Fibroblast of pulmonary artery (primary cell): ENCODE measurements around the gene CAMSAP1.

Source experiments
- DNase-seq: peaks from one replicate; pipeline ENCODE4 v3.0.0-alpha.2; 2010; ENCODE audit warnings: low read depth
- H3K4me3 ChIP-seq: replicated peaks from 2 replicates; pipeline ENCODE4 v1.5.1; 2011; ENCODE audit warnings: low read depth, mild to moderate bottlenecking, control low read depth, low read length, moderate library complexity
- TF ChIP-seq, protein P1 (sequence below): IDR thresholded peaks from 2 replicates; pipeline ENCODE4 v1.5.1; 2011; ENCODE audit warnings: mild to moderate bottlenecking, control low read depth, low read length, inconsistent platforms; ENCODE audit errors: missing control alignments

CAMSAP1 gene

DNA sequence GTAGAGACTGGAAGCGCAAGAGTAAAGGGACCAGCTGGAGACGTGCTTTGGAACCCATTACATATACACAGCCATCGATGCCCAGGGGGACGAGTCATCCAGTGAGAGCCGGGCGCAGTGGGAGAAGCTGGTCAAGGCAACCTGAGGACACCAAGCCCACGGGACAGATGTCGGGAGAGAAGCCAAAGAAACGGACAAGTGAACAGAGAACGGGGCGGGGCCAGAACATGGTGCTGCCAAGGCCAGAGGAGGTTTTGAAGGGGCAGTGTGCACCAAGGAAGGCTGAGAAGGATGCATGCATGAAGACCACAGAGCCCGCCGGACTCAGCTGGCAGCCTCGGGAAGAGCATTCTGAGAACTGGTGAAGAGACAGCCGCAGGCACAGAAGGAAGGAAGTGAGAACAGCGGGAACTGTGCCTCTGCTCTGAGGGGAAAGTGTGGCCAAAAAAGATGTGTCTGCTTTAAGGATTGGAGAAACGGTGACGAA lies 20.3 kb downstream of the CAMSAP1 start:
- TF ChIP-seq, protein P1, sequence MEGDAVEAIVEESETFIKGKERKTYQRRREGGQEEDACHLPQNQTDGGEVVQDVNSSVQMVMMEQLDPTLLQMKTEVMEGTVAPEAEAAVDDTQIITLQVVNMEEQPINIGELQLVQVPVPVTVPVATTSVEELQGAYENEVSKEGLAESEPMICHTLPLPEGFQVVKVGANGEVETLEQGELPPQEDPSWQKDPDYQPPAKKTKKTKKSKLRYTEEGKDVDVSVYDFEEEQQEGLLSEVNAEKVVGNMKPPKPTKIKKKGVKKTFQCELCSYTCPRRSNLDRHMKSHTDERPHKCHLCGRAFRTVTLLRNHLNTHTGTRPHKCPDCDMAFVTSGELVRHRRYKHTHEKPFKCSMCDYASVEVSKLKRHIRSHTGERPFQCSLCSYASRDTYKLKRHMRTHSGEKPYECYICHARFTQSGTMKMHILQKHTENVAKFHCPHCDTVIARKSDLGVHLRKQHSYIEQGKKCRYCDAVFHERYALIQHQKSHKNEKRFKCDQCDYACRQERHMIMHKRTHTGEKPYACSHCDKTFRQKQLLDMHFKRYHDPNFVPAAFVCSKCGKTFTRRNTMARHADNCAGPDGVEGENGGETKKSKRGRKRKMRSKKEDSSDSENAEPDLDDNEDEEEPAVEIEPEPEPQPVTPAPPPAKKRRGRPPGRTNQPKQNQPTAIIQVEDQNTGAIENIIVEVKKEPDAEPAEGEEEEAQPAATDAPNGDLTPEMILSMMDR = no peak

GRCh38 chr9:135886147-135886981 lies 21.0 kb downstream of the CAMSAP1 start:
- DNase-seq = no peak
- no peak overlapping the region for H3K4me3 ChIP-seq
- TF ChIP-seq, protein P1 = no peak

More for the DNA sequence above, 20.3 kb downstream of the CAMSAP1 start:
- no peak for DNase-seq
- H3K4me3 ChIP-seq = no peak overlapping the region

DNA sequence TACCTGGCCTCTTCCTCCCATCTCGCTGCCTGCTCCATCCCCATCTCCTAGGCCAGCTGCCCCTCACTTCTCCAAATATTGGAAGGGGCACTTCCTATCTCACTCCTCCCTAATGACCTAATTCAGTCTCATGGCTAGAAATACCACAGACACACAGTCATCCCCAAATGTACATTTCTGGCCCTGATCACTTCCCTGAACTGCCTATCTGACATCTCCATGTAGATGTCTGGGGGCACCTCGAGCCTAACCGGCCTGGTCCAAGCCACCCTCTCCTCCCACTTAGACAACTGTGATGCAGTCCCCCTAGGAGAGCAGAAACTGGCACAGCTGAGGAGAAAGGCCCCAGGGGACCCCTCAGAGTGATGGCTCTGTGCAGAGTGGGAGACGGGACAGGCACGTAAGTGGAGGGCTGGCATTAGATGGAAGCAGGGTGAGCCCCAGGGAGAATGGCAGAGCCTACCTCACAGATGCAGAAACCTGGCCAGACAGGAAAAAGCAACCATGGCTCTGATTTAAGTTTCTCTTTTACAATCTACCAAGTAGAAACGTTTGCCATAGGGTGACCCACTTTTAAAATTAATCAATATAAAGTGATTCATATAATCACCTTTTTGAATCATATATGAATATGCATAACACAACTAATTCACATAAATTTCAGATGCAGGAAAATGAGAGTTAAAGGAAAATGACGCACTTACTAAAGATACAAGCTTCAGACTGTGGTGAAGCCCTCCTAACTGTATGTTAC lies 22.1 kb downstream of the CAMSAP1 start:
- peak; percentile 43 for DNase-seq
- TF ChIP-seq, protein P1 = no peak
- H3K4me3 ChIP-seq = no peak overlapping the region

DNA sequence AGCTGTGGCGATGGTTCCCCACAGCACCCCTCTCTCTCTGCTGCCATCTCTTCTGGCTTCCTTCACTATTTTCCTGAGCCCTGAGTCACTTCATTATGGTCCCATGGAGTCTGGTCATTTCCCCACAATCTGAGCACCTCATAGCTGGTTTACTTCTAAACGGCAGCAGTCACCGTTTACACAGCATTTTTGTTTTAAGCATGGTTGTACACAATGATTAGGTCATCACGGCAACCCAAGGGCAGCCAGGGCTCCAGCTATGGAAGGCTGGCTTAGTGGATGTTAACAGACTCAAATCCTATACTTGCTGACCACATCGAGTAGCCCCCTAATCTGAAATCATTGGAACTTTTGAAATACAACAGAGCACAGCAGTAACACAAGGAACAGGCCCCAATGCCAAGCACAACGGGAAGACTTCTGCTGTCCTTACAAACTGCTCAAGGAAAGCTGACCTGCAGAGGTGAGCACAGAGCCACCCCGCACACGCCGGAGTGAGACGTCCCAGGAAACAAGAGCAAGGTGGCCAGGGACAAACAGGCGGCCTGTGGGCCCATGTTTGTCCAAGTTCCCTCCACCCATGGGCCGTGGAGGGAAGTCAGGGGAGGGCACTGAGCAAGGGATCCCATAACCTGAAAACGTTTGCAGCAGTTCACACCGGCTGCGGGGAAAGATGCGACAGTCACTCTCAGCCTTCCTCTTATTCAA lies 22.9 kb downstream of the CAMSAP1 start:
- peak; percentile 46 for DNase-seq
- H3K4me3 ChIP-seq = no peak overlapping the region
- TF ChIP-seq, protein P1 = no peak

DNA sequence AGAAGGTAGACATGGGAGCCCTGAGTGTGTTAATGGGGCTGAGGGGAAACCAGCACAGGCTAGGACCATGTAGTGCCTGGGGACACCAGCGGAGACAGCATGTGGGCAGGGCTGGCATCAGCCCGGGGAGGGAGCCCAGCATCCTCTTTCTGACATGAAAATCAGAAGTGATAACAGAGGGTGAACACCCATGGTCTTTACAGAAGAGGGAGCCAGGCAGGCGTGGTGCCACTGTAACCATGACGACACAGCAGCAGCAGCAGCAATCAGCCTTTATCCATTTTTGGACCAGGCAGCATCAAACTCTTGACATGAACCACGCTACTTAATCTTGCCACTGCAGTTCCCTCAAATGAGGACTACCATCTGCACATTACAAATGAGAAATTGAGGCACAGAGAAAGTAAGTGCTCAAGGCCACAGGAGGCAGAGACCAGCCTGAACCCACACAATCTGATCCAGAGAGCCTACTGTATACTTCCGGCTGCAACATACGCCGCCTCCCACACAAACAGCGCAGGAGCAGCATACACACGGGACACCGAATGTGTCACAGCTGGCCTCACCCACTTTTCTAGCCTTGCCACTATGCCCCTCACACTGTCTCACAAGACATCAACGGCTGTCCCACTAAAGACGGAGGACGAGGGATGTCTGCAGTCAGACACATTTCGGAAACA lies 23.8 kb downstream of the CAMSAP1 start:
- TF ChIP-seq, protein P1 = no peak
- H3K4me3 ChIP-seq = no peak overlapping the region
- no peak for DNase-seq

DNA sequence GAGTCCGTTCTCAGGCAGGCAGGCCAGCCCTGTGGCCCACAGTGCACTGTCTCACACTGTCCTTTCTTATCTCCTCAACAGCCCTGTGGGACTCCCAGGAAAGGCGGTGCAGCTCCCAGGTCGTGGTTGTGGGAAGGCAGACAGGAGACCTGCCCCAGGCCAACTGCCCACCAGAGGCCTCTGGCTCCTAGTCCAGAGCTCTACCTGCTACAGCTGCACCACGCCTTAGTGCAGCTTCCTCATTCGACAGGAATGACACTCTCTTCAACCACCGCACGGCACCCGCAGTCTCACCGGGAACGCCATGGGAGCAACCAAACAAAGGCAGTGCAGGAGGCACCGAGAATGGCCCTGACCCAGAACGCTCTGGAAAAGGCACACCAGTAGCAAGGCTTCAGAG lies 25.3 kb downstream of the CAMSAP1 start:
- no peak for DNase-seq
- no peak overlapping the region for H3K4me3 ChIP-seq
- TF ChIP-seq, protein P1 = no peak
